K562 (cell line): Measurements from ENCODE around the gene TNK2. TPM values are rescaled to one million over a fixed set of nuclear protein-coding genes. Genes with fewer than 3 reads are reported as not detected.

Source experiments
- CREM ChIP-seq: IDR thresholded peaks from 2 replicates; pipeline ENCODE4 v1.6.1; 2014; ENCODE audit warnings: antibody characterized with exemption, low read depth
- E2F3 ChIP-seq: fragments of 250-450 bp; sonication (Bioruptor Pico); IDR thresholded peaks from 2 replicates; pipeline ENCODE4 v1.4.0; 2020; ENCODE audit warnings: mild to moderate bottlenecking
- EHMT2 ChIP-seq: fragments of 450-650 bp; IDR thresholded peaks from 2 replicates; pipeline ENCODE4 v1.6.1; 2018; ENCODE audit warnings: antibody characterized with exemption
- HMG20A ChIP-seq: fragments of 450-650 bp; formaldehyde crosslinking; conservative IDR thresholded peaks from 2 replicates; pipeline ENCODE4 v1.4.0; 2020; ENCODE audit warnings: mild to moderate bottlenecking, mixed read lengths
- ILK ChIP-seq: fragments of 450-650 bp; IDR thresholded peaks from 2 replicates; pipeline ENCODE4 v1.6.1; 2016; ENCODE audit warnings: missing genetic modification characterization, low read depth, mild to moderate bottlenecking, missing compliant biosample characterization, moderate library complexity, borderline replicate concordance
- NFRKB ChIP-seq: fragments of 450-650 bp; IDR thresholded peaks from 2 replicates; pipeline ENCODE4 v1.6.1; 2016; ENCODE audit warnings: low read depth
- NR2C2 ChIP-seq, 2 experiments: fragments of 200-800 bp in 1 of 2; sonication (Bioruptor generic) in 1 of 2; sonication (generic) in 1 of 2; formaldehyde crosslinking in 1 of 2; IDR thresholded peaks; 2 replicates each; pipeline versions ENCODE4 v1.6.1 to v1.8.0; 2016 to 2022; ENCODE audit warnings: mild to moderate bottlenecking in 1 of 2, missing compliant biosample characterization in 1 of 2, missing genetic modification characterization in 1 of 2, missing genetic modification reagents in 1 of 2
- RBM34 ChIP-seq: fragments of 200-400 bp; formaldehyde crosslinking; IDR thresholded peaks from 2 replicates; pipeline ENCODE4 v1.6.1; 2018; ENCODE audit warnings: low read length, borderline replicate concordance; ENCODE audit not compliant: insufficient read depth
- SMAD3 ChIP-seq: fragments of 450-650 bp; formaldehyde crosslinking; conservative IDR thresholded peaks from 2 replicates; pipeline ENCODE4 v1.4.0; 2020; ENCODE audit warnings: mild to moderate bottlenecking
- SPI1 ChIP-seq: IDR thresholded peaks from 2 replicates; pipeline ENCODE4 v1.6.1; 2011; ENCODE audit warnings: low read depth, low read length, control low read depth, borderline replicate concordance
- ZNF146 ChIP-seq: IDR thresholded peaks from one replicate; pipeline ENCODE4 v1.6.1; 2018; ENCODE audit warnings: missing compliant biosample characterization; ENCODE audit not compliant: unreplicated experiment
- ZNF212 ChIP-seq: fragments of 450-650 bp; formaldehyde crosslinking; IDR thresholded peaks from 2 replicates; pipeline ENCODE4 v1.4.0; 2020; ENCODE audit warnings: mild to moderate bottlenecking
- ZNF609 ChIP-seq: sonication (generic); formaldehyde crosslinking; IDR thresholded peaks from 2 replicates; pipeline ENCODE4 v1.8.1; 2023; ENCODE audit warnings: missing genetic modification reagents, mild to moderate bottlenecking, borderline replicate concordance
- polyA plus RNA-seq, 8 experiments: library from polyadenylated mRNA; depleted of rRNA in 4 of 8; stranded (reverse) in 5 of 8; unstranded in 3 of 8; fragments of >200 nt; fragmentation: Nextera tagmentation in 2 of 8; fragmentation: Illumina TruSeq in 1 of 8; extraction: Ambion mirVana in 2 of 8; extraction: Trizol in 1 of 8; gene quantifications; 2 replicates each; pipeline versions ENCODE4 v1.2.1 to v1.2.3, GENCODE V29; 2011 to 2014; ENCODE audit warnings: inconsistent platforms in 1 of 8, missing spikeins in 1 of 8
- total RNA-seq, 7 experiments: library from RNA; depleted of rRNA in 6 of 7; stranded (reverse); fragments of >200 nt in 6 of 7; fragmentation: Illumina TruSeq in 2 of 7; extraction: Trizol in 2 of 7; gene quantifications; 2 replicates each; pipeline versions ENCODE4 v1.2.1 to v1.2.3, GENCODE V29; 2011 to 2021; ENCODE audit warnings: low replicate concordance in 1 of 7
- TF ChIP-seq, protein P1 (sequence below): sonication (generic); formaldehyde crosslinking; IDR thresholded peaks from 2 replicates; pipeline ENCODE4 v1.8.1; 2023; ENCODE audit warnings: mild to moderate bottlenecking, missing genetic modification reagents
- TF ChIP-seq, protein P2 (sequence below), 2 experiments: IDR thresholded peaks in 1 of 2; conservative IDR thresholded peaks in 1 of 2; 2 replicates each; pipeline ENCODE4 v1.6.1; 2016; ENCODE audit warnings: low read depth in 2 of 2, mild to moderate bottlenecking in 1 of 2, missing compliant biosample characterization in 1 of 2, missing genetic modification characterization in 1 of 2, moderate library complexity in 1 of 2
- TF ChIP-seq, protein P3 (sequence below), 2 experiments: fragments of 450-650 bp in 1 of 2; sonication (generic) in 1 of 2; formaldehyde crosslinking in 1 of 2; IDR thresholded peaks in 1 of 2; conservative IDR thresholded peaks in 1 of 2; 2 replicates each; pipeline versions ENCODE4 v1.6.1 to v1.8.1; 2016 to 2023; ENCODE audit warnings: mild to moderate bottlenecking in 2 of 2, moderate library complexity in 2 of 2, inconsistent platforms in 1 of 2, missing genetic modification reagents in 1 of 2

The TNK2 gene
- total and polyA plus RNA-seq, 9 of the 15 experiments (the other 6 are each of a cell fraction or from before 2014, with no cell fraction given), result 0.03 to 33.8 (median 6.5) TPM

DNA sequence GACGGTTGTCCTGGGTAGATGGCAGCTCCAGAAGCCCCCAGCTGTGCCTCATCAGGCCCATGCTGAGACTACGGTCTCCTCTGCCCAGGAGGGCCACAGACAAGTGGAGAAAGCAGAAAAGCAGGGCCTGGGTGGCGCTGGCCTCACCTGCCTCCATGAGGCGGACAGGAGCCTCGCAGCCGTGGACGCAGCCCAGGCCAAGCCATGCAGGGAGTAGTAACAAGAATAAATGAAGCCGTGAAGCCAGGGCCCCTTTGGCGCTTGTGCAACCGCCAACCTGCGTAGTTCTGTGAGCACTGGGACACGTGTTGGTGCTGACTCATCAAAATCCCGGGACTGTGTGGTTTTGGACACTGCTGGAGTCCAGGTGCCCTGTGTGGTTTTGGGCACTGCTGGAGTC lies 84.4 kb downstream of the TNK2 start (continued):
- TF ChIP-seq, protein P1, sequence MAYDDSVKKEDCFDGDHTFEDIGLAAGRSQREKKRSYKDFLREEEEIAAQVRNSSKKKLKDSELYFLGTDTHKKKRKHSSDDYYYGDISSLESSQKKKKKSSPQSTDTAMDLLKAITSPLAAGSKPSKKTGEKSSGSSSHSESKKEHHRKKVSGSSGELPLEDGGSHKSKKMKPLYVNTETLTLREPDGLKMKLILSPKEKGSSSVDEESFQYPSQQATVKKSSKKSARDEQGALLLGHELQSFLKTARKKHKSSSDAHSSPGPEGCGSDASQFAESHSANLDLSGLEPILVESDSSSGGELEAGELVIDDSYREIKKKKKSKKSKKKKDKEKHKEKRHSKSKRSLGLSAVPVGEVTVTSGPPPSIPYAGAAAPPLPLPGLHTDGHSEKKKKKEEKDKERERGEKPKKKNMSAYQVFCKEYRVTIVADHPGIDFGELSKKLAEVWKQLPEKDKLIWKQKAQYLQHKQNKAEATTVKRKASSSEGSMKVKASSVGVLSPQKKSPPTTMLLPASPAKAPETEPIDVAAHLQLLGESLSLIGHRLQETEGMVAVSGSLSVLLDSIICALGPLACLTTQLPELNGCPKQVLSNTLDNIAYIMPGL (CRISPR knock-in tag), result no peak
- TF ChIP-seq ZNF212 (CRISPR knock-in tag), result no peak
- TF ChIP-seq, protein P2, sequence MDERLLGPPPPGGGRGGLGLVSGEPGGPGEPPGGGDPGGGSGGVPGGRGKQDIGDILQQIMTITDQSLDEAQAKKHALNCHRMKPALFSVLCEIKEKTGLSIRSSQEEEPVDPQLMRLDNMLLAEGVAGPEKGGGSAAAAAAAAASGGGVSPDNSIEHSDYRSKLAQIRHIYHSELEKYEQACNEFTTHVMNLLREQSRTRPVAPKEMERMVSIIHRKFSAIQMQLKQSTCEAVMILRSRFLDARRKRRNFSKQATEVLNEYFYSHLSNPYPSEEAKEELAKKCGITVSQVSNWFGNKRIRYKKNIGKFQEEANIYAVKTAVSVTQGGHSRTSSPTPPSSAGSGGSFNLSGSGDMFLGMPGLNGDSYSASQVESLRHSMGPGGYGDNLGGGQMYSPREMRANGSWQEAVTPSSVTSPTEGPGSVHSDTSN (CRISPR knock-in tag; IDR thresholded peaks at IDR 0.05; ENCODE audit: low read depth), result no peak
- TF ChIP-seq, protein P2 (tag; conservative IDR thresholded peaks at IDR 0.05; ENCODE audit: low read depth), result no peak
- TF ChIP-seq HMG20A, result no peak
- no peak for TF ChIP-seq RBM34
- no peak for TF ChIP-seq NFRKB
- TF ChIP-seq ZNF609, result no peak
- no peak for TF ChIP-seq CREM
- TF ChIP-seq, protein P3, sequence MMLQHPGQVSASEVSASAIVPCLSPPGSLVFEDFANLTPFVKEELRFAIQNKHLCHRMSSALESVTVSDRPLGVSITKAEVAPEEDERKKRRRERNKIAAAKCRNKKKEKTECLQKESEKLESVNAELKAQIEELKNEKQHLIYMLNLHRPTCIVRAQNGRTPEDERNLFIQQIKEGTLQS (IDR thresholded peaks at IDR 0.05), result peak; percentile 24; the same call in 1 of the 2 replicates
- TF ChIP-seq, protein P3 (CRISPR knock-in tag; conservative IDR thresholded peaks at IDR 0.05), result no peak
- TF ChIP-seq NR2C2 (CRISPR knock-in tag; IDR thresholded peaks at IDR 0.05), result 0 out of 2 replicates have a peak, but pooled peaks have one; percentile 17
- no peak for TF ChIP-seq NR2C2 (tag; IDR thresholded peaks at IDR 0.05)
- no peak for TF ChIP-seq EHMT2
- TF ChIP-seq E2F3 (CRISPR knock-in tag), result no peak
- no peak for TF ChIP-seq SMAD3 (CRISPR knock-in tag)
- TF ChIP-seq ZNF146, result no peak
- TF ChIP-seq SPI1, result no peak
- no peak for TF ChIP-seq ILK (tag)
